WTC11 (cell line): ENCODE measurements around the gene ERC1. TPM values are rescaled to one million over a fixed set of nuclear protein-coding genes. Genes with fewer than 3 reads are reported as not detected.

Experiments used
- ATAC-seq: fragments of 200-7000 bp; cut with Tn5 transposase; 2 replicates; pipeline ENCODE4 v1.10.0; 2021; ENCODE audit warnings: mild to moderate bottlenecking, moderate library complexity
- CTCF ChIA-PET: fragments of 300-600 bp; sonication (Branson Sonifier 250); formaldehyde crosslinking; loops from one replicate; lab custom pipeline; 2021; ENCODE audit warnings: antibody characterized with exemption; lab: Charles Lee
- POLR2A ChIA-PET: fragments of 350-600 bp; sonication (Branson Sonifier 250); formaldehyde crosslinking; loops from one replicate; lab custom pipeline; 2021; ENCODE audit warnings: antibody characterized with exemption; lab: Charles Lee
- DNase-seq: peaks from one replicate; pipeline ENCODE4 v3.0.0; 2021; ENCODE audit warnings: low spot score
- H3K27ac Mint-ChIP-seq: 2 replicates; pipeline ENCODE4 v1.8.0; 2021; ENCODE audit warnings: mixed read lengths
- H3K27me3 Mint-ChIP-seq: 2 replicates; pipeline ENCODE4 v1.8.0; 2021; ENCODE audit warnings: low read depth, mild to moderate bottlenecking, moderate library complexity, mixed read lengths
- H3K36me3 Mint-ChIP-seq: 2 replicates; pipeline ENCODE4 v1.8.0; 2021; ENCODE audit warnings: mixed read lengths
- H3K4me1 Mint-ChIP-seq: 2 replicates; pipeline ENCODE4 v1.8.0; 2022; ENCODE audit warnings: mixed read lengths
- H3K4me3 Mint-ChIP-seq: 2 replicates; pipeline ENCODE4 v1.8.0; 2021; ENCODE audit warnings: mild to moderate bottlenecking, moderate library complexity, mixed read lengths
- H3K9me3 Mint-ChIP-seq: 2 replicates; pipeline ENCODE4 v1.8.0; 2021; ENCODE audit warnings: mixed read lengths
- CREM ChIP-seq: sonication (generic); formaldehyde crosslinking; IDR thresholded peaks from 2 replicates; pipeline ENCODE4 v1.8.1; 2022; ENCODE audit warnings: mild to moderate bottlenecking, missing genetic modification reagents, moderate library complexity
- ETV6 ChIP-seq: sonication (generic); formaldehyde crosslinking; IDR thresholded peaks from 2 replicates; pipeline ENCODE4 v1.8.1; 2022; ENCODE audit warnings: mild to moderate bottlenecking, missing genetic modification reagents
- FOXK1 ChIP-seq: sonication (generic); formaldehyde crosslinking; IDR thresholded peaks from 2 replicates; pipeline ENCODE4 v1.8.0; 2022; ENCODE audit warnings: mild to moderate bottlenecking, moderate library complexity, missing genetic modification reagents
- GRHL2 ChIP-seq: fragments of 250-450 bp; sonication (Bioruptor Pico); IDR thresholded peaks from 2 replicates; pipeline ENCODE4 v1.8.0; 2022; ENCODE audit warnings: mild to moderate bottlenecking, moderate library complexity; ENCODE audit not compliant: insufficient replicate concordance, severe bottlenecking
- JUN ChIP-seq: sonication (generic); formaldehyde crosslinking; IDR thresholded peaks from 2 replicates; pipeline ENCODE4 v1.8.0; 2023; ENCODE audit warnings: mild to moderate bottlenecking, missing genetic modification reagents
- NFATC4 ChIP-seq: fragments of 250-450 bp; sonication (Bioruptor Pico); IDR thresholded peaks from 2 replicates; pipeline ENCODE4 v1.9.0; 2021; ENCODE audit warnings: mild to moderate bottlenecking
- NR1H2 ChIP-seq: sonication (generic); formaldehyde crosslinking; IDR thresholded peaks from 2 replicates; pipeline ENCODE4 v1.9.0; 2021; ENCODE audit warnings: mild to moderate bottlenecking, moderate library complexity, missing genetic modification reagents
- NR2C2 ChIP-seq: sonication (generic); formaldehyde crosslinking; IDR thresholded peaks from 2 replicates; pipeline ENCODE4 v1.8.0; 2022; ENCODE audit warnings: mild to moderate bottlenecking, missing genetic modification reagents
- OVOL2 ChIP-seq: fragments of 250-450 bp; sonication (Bioruptor Pico); IDR thresholded peaks from 2 replicates; pipeline ENCODE4 v1.9.0; 2021; ENCODE audit warnings: mild to moderate bottlenecking, borderline replicate concordance
- RELA ChIP-seq: sonication (generic); formaldehyde crosslinking; IDR thresholded peaks from 2 replicates; pipeline ENCODE4 v1.8.1; 2022; ENCODE audit warnings: missing genetic modification reagents, mild to moderate bottlenecking, borderline replicate concordance
- SP1 ChIP-seq: sonication (generic); formaldehyde crosslinking; conservative IDR thresholded peaks from 2 replicates; pipeline ENCODE4 v1.8.1; 2022; ENCODE audit warnings: missing genetic modification reagents
- ZNF396 ChIP-seq: fragments of 250-450 bp; sonication (Bioruptor Pico); IDR thresholded peaks from 2 replicates; pipeline ENCODE4 v1.8.0; 2021; ENCODE audit warnings: mild to moderate bottlenecking, moderate library complexity, borderline replicate concordance
- ZNF416 ChIP-seq: fragments of 250-450 bp; sonication (Bioruptor Pico); IDR thresholded peaks from 2 replicates; pipeline ENCODE4 v1.9.0; 2021; ENCODE audit warnings: mild to moderate bottlenecking, inconsistent platforms
- total RNA-seq: library from RNA; stranded (reverse); gene quantifications from 3 replicates; pipeline ENCODE4 v1.2.3, GENCODE V29; 2021
- TF ChIP-seq, protein P1 (sequence below): sonication (generic); formaldehyde crosslinking; conservative IDR thresholded peaks from 2 replicates; pipeline ENCODE4 v1.8.1; 2022; ENCODE audit warnings: mild to moderate bottlenecking, missing genetic modification reagents
- TF ChIP-seq, protein P2 (sequence below): sonication (generic); formaldehyde crosslinking; IDR thresholded peaks from 2 replicates; pipeline ENCODE4 v1.8.0; 2022; ENCODE audit warnings: missing genetic modification reagents
- TF ChIP-seq, protein P3 (sequence below): fragments of 250-450 bp; sonication (Bioruptor Pico); IDR thresholded peaks from 2 replicates; pipeline ENCODE4 v1.9.0; 2021; ENCODE audit warnings: mild to moderate bottlenecking
- TF ChIP-seq, protein P4 (sequence below): sonication (generic); formaldehyde crosslinking; IDR thresholded peaks from 2 replicates; pipeline ENCODE4 v1.8.0; 2022; ENCODE audit warnings: mild to moderate bottlenecking, missing genetic modification reagents
- TF ChIP-seq, protein P5 (sequence below): fragments of 250-450 bp; sonication (Bioruptor Pico); IDR thresholded peaks from 2 replicates; pipeline ENCODE4 v1.8.0; 2021; ENCODE audit warnings: mild to moderate bottlenecking
- TF ChIP-seq, protein P6 (sequence below): sonication (generic); formaldehyde crosslinking; IDR thresholded peaks from 2 replicates; pipeline ENCODE4 v1.8.1; 2023; ENCODE audit warnings: mild to moderate bottlenecking, missing genetic modification reagents, borderline replicate concordance

Gene ERC1
- total RNA-seq, 1 experiment from 2014 or later: 47.5 TPM

DNA sequence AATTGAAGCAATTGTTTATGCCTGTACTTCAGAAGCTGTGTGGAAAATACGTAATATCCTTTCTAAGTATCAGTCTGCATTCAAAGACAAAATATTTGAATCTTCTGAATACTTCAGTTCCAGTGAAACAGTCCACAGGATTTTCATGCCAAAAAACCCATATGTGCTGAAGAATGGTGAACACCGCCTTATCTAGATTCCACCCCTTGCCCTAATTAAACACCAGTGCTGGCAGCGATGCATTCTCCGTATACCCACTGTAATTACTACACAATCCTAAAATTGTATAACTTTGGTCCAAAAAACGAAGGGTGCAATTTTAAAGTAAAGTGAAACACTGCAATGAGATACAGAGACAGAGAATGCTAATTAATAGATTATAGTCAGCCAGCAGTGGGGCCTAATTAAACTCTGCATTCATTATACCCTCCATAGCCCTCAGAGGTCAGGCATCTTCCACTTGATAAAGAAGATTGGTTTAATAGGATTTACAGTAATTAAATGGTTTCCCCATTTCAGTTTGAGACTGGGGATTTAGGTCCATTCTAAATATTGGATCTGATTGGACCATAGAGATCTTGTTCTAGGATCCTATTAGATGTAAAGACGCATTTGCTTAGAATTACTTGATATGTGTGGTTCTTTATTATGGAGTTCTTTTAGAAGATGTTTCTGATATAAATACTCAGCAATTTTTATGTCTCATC lies 43.9 kb downstream of the ERC1 start:
- no peak for TF ChIP-seq ETV6 (CRISPR knock-in tag)
- no peak for TF ChIP-seq OVOL2
- TF ChIP-seq ZNF396 (CRISPR knock-in tag): no peak
- TF ChIP-seq, protein P1, sequence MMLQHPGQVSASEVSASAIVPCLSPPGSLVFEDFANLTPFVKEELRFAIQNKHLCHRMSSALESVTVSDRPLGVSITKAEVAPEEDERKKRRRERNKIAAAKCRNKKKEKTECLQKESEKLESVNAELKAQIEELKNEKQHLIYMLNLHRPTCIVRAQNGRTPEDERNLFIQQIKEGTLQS (CRISPR knock-in tag): no peak
- TF ChIP-seq, protein P2, sequence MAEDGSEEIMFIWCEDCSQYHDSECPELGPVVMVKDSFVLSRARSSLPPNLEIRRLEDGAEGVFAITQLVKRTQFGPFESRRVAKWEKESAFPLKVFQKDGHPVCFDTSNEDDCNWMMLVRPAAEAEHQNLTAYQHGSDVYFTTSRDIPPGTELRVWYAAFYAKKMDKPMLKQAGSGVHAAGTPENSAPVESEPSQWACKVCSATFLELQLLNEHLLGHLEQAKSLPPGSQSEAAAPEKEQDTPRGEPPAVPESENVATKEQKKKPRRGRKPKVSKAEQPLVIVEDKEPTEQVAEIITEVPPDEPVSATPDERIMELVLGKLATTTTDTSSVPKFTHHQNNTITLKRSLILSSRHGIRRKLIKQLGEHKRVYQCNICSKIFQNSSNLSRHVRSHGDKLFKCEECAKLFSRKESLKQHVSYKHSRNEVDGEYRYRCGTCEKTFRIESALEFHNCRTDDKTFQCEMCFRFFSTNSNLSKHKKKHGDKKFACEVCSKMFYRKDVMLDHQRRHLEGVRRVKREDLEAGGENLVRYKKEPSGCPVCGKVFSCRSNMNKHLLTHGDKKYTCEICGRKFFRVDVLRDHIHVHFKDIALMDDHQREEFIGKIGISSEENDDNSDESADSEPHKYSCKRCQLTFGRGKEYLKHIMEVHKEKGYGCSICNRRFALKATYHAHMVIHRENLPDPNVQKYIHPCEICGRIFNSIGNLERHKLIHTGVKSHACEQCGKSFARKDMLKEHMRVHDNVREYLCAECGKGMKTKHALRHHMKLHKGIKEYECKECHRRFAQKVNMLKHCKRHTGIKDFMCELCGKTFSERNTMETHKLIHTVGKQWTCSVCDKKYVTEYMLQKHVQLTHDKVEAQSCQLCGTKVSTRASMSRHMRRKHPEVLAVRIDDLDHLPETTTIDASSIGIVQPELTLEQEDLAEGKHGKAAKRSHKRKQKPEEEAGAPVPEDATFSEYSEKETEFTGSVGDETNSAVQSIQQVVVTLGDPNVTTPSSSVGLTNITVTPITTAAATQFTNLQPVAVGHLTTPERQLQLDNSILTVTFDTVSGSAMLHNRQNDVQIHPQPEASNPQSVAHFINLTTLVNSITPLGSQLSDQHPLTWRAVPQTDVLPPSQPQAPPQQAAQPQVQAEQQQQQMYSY: no peak
- TF ChIP-seq GRHL2: no peak
- TF ChIP-seq NR1H2 (CRISPR knock-in tag): no peak
- no peak for TF ChIP-seq RELA (CRISPR knock-in tag)
- TF ChIP-seq JUN: no peak
- TF ChIP-seq, protein P3, sequence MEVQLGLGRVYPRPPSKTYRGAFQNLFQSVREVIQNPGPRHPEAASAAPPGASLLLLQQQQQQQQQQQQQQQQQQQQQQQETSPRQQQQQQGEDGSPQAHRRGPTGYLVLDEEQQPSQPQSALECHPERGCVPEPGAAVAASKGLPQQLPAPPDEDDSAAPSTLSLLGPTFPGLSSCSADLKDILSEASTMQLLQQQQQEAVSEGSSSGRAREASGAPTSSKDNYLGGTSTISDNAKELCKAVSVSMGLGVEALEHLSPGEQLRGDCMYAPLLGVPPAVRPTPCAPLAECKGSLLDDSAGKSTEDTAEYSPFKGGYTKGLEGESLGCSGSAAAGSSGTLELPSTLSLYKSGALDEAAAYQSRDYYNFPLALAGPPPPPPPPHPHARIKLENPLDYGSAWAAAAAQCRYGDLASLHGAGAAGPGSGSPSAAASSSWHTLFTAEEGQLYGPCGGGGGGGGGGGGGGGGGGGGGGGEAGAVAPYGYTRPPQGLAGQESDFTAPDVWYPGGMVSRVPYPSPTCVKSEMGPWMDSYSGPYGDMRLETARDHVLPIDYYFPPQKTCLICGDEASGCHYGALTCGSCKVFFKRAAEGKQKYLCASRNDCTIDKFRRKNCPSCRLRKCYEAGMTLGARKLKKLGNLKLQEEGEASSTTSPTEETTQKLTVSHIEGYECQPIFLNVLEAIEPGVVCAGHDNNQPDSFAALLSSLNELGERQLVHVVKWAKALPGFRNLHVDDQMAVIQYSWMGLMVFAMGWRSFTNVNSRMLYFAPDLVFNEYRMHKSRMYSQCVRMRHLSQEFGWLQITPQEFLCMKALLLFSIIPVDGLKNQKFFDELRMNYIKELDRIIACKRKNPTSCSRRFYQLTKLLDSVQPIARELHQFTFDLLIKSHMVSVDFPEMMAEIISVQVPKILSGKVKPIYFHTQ (CRISPR knock-in tag): no peak
- TF ChIP-seq, protein P4, sequence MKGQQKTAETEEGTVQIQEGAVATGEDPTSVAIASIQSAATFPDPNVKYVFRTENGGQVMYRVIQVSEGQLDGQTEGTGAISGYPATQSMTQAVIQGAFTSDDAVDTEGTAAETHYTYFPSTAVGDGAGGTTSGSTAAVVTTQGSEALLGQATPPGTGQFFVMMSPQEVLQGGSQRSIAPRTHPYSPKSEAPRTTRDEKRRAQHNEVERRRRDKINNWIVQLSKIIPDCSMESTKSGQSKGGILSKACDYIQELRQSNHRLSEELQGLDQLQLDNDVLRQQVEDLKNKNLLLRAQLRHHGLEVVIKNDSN (CRISPR knock-in tag): no peak
- TF ChIP-seq NR2C2 (CRISPR knock-in tag): no peak
- TF ChIP-seq, protein P5, sequence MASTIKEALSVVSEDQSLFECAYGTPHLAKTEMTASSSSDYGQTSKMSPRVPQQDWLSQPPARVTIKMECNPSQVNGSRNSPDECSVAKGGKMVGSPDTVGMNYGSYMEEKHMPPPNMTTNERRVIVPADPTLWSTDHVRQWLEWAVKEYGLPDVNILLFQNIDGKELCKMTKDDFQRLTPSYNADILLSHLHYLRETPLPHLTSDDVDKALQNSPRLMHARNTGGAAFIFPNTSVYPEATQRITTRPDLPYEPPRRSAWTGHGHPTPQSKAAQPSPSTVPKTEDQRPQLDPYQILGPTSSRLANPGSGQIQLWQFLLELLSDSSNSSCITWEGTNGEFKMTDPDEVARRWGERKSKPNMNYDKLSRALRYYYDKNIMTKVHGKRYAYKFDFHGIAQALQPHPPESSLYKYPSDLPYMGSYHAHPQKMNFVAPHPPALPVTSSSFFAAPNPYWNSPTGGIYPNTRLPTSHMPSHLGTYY: no peak
- no peak for TF ChIP-seq FOXK1 (CRISPR knock-in tag)
- H3K9me3 Mint-ChIP-seq: peaks cover 4% of the 10 kb centered on the region
- no peaks in the 10 kb centered on the region for H3K4me1 Mint-ChIP-seq
- CTCF ChIA-PET: no interaction called here
- H3K27ac Mint-ChIP-seq: no peak overlapping the region; the same call in 1 of the 2 replicates
- no peak for ATAC-seq
- H3K4me3 Mint-ChIP-seq: no peak overlapping the region
- peaks cover 13% of the 10 kb centered on the region for H3K36me3 Mint-ChIP-seq
- H3K27me3 Mint-ChIP-seq: no peaks in the 10 kb centered on the region
- POLR2A ChIA-PET: no interaction called here
- DNase-seq: no peak

DNA sequence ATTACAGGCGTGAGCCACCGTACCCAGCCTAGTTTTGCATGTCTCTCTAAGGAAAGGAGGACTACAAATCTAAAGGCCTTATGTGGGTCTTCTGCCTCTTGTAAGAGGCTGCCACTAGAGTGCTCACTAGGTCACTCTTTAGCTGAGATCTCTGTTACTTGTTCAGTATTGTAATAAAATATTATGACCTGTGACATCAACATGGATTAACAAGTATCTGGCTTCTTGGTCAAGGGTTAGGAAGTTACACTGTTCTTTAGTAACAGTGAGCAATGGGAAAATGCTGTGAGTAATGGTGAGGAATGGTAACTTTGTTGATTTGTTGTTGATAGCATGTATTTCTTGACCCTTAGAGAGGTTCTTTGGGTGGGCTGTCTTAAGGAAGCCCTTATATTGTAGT lies 50.5 kb downstream of the ERC1 start:
- DNase-seq (no peak), ATAC-seq (no peak)
- peaks cover 3% of the 10 kb centered on the region; the same call in 1 of the 2 replicates for H3K36me3 Mint-ChIP-seq
- no peak overlapping the region for H3K4me3 Mint-ChIP-seq
- CTCF ChIA-PET: no interaction called here
- H3K4me1 Mint-ChIP-seq: peaks cover 10% of the 10 kb centered on the region
- POLR2A ChIA-PET: interaction anchor here (0.7 kb wide), 1 partner anchor 9 kb away, joined by 6 read pairs; no protein-coding TSS in a partner anchor
- H3K9me3 Mint-ChIP-seq: no peaks in the 10 kb centered on the region
- H3K27me3 Mint-ChIP-seq: no peaks in the 10 kb centered on the region
- H3K27ac Mint-ChIP-seq: no peak overlapping the region
- TF ChIP-seq ZNF416 (CRISPR knock-in tag) (no peak), SP1 (CRISPR knock-in tag) (no peak), NFATC4 (CRISPR knock-in tag) (no peak), CREM (CRISPR knock-in tag) (no peak)
- TF ChIP-seq, protein P6, sequence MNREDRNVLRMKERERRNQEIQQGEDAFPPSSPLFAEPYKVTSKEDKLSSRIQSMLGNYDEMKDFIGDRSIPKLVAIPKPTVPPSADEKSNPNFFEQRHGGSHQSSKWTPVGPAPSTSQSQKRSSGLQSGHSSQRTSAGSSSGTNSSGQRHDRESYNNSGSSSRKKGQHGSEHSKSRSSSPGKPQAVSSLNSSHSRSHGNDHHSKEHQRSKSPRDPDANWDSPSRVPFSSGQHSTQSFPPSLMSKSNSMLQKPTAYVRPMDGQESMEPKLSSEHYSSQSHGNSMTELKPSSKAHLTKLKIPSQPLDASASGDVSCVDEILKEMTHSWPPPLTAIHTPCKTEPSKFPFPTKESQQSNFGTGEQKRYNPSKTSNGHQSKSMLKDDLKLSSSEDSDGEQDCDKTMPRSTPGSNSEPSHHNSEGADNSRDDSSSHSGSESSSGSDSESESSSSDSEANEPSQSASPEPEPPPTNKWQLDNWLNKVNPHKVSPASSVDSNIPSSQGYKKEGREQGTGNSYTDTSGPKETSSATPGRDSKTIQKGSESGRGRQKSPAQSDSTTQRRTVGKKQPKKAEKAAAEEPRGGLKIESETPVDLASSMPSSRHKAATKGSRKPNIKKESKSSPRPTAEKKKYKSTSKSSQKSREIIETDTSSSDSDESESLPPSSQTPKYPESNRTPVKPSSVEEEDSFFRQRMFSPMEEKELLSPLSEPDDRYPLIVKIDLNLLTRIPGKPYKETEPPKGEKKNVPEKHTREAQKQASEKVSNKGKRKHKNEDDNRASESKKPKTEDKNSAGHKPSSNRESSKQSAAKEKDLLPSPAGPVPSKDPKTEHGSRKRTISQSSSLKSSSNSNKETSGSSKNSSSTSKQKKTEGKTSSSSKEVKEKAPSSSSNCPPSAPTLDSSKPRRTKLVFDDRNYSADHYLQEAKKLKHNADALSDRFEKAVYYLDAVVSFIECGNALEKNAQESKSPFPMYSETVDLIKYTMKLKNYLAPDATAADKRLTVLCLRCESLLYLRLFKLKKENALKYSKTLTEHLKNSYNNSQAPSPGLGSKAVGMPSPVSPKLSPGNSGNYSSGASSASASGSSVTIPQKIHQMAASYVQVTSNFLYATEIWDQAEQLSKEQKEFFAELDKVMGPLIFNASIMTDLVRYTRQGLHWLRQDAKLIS (CRISPR knock-in tag): no peak
- TF ChIP-seq, protein P2: no peak
